HG02943 (cell line): ENCODE data around the gene TUBB2B.

ENCODE experiments used
- ATAC-seq: cut with Tn5 transposase; IDR thresholded peaks from one replicate; pipeline ENCODE4 v1.9.1; 2021; ENCODE audit warnings: mild to moderate bottlenecking, low read depth, moderate library complexity; ENCODE audit not compliant: unreplicated experiment

Gene TUBB2B

DNA sequence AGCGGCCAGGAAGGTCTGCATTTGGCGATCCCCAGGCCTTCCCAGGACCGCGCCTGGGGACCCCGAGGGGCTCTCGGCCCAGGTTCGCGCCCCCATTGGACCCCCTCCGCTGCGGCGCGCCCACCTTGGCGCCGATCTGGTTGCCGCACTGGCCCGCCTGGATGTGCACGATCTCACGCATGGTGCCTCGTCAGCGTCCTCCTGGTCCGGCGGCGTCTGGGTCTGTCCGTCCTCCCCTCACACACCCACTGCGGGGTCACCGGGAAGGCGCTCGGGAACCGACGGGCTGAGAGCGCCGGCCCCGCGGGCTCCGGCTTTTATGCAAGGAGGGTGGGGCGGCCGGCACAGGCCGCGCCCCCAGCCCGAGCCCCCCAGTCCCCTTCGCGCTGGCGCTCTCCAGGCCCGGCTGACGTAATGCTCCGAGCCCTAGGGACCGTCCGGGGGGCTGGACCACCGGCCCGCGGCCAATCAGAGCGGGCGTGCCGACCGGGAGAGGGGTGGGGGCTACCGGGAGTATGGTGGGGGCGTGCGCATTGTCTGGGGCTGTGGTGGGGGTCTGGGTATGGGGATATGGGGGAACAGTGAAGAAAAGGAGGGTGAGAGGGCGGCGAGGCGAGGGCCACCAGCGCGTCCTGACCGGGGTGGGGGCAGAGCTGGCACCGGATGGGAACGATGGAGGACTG, at the start of gene TUBB2B:
TUBB2B (minus strand) TSS at position 291 of the 683 bp plus-strand sequence; CDS start at position 181, 110 bp downstream.
- ATAC-seq: no peak

DNA sequence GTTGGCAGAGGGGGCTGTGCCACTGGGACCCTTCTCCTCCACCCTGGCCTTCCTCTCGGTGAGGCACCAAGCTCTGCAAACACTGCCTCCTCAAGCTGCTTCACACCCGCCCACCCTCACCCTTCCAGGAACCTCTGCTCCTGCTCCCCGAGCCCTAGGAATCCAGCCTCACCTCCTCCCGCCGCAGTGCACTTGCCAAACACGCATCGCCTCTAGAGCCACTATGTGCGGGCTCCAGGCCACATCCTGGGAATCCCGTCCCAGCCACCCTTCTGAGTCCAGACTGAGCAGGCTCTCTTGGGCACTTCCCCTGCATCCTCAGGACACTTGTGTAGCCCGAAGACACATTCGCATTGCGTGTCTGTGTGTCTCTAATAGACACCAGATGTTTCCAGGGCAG, 49.8 kb upstream of the TUBB2B start:
- no peak for ATAC-seq

DNA sequence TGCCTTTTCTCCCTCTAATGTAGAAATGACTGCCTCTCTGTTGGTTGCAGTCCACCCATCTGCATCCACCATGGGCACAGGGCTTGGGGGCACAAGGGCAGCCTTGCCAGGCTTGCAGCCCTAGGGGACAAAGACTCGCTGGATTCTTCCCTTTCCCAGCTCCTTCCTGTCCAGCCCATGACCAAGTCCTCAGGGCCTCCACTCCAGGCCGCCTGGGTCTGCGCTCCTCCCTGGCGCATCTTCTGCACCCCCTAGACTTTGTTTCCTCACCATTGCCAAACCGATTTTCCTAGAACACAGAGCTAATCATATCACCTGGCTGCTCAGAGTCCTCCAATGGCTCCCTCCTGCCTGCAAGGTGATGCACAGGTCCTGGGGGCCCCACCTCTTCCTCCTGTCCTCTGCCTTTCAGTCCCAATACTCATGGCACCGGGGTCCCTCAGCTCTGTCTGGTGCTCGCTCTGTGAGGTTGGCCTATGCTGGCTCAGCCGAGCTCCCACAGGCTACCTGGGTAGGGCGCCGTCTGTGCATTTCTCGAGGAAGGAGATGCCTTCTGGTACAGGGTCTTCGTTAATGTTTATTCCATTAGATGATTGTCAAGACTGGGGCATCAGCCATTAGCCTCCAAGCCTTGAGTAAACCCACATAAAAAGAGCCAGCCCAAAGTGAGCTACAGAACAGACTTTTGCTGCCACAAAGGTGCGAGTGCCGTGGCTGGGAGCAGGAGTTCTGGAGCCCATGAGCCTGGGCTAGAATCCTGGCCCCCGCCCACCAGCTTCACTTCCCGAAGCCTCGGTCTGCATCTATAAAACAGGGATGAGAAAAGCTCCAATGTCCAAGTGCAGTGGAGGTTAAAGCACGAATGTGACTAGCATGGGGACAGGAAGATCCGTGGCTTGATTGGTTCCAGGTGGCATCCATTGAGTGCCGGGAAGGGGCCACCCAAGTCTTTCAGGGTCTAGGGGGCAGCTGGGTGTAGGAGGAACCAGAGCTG, 49.0 kb upstream of the TUBB2B start:
- ATAC-seq: no peak

DNA sequence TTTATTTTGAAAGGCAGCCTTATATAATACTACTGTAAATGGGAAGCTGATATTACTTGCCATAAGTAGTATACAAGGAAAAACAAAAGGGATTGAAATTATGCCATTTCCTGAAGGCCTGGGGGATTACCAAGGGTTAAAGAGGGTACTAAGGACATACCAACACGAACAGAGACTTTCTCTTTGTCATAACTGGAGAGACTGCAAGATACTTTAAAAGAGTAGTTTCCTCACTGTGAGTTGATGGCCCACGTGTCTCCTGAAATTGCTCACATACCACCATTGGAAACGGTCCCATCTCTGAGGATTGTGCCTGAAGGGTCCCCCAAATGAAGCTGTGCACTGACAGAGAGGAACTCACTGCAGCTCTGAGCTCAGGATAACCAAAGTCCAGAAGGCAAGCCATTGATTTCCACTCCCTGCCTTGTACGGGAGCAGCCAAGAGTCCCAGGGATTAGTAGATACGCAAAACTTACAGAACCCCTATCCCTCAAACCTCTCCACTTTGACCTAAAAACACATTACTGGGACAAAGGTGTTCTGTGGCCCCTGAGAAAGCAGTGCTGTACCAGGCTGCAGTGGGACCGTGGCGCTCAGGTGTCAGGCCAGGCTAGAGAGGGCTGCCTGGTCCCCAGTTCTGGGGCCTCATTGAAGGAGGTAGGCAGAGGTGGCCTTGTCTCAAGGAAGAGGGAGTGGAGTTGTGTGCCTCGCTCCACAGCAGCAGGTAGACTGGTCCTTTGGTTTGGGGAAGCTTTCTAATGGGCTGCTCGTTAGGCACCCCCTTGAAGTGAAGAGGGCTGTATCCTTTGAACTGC, 46.5 kb upstream of the TUBB2B start:
- ATAC-seq: no peak

DNA sequence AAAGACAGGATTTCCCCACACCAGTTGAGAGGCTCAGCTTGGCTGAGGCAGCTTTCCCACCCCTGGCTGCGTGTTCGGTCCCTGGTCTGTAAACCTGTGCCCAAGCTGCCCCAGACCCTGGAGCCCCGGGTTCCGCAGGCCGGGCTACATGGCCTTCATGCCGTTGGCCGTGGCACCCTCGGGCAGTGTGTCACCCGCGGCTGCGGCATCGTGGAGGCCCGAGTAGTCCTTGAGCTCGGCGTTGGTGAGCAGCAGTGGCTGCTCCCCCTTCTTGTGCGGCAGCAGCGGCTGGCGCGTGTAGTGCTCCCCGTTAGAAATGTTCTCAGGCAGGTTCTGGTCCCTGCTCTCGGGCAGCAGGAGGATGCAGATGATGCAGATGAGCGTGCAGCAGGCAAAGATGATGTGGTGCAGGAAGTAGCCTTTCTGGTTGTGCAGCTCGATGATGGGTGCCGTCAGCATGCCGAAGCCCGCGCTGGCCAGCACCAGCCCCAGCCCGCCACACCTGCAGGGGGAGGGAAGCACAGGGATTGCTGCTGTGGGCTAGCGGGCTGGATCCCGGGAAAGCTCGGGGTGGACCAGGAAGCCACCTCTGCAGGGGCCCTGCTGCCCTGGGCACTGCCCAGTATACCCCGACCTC, 45.6 kb upstream of the TUBB2B start:
- no peak for ATAC-seq

DNA sequence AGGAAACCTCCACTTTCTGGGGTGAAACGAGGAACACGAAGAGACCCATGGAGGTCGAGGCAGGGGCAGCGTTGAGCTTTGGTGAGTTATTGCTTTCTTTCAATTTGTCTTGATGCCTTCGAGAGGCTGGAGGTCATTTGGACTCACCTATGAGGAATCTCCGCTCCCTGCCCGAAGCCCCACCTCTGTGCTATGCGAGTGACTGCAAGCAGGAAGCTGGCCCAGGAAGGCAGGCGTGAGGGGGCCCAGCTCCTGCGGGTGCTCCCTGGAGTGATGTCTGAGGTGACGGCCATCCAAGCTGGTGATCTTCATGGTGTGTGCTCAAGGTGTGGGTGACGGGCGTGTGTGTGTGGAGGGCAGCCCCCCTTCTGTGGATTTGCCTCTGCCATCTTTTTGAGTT, 44.3 kb upstream of the TUBB2B start:
- ATAC-seq: no peak

DNA sequence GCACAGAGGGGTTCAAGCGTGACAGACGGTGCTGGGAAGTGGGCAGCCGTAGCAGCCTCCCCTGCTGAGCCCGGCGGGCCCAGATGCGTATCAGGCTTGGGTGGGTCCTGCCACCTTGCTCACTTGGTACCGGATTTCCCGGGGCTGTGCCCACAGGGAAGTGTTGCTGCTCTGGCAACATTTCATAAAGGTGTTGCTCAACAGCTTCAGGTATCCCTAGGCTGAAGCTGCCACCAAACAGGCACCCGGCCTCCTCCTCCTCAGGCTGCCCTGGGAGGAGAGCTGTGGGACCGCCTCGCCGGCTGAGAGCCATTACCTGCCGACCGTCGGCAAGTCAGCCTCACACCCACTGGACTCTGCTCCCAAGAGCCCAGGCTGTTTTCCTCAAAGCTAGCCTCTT, 42.8 kb upstream of the TUBB2B start:
- ATAC-seq: no peak

DNA sequence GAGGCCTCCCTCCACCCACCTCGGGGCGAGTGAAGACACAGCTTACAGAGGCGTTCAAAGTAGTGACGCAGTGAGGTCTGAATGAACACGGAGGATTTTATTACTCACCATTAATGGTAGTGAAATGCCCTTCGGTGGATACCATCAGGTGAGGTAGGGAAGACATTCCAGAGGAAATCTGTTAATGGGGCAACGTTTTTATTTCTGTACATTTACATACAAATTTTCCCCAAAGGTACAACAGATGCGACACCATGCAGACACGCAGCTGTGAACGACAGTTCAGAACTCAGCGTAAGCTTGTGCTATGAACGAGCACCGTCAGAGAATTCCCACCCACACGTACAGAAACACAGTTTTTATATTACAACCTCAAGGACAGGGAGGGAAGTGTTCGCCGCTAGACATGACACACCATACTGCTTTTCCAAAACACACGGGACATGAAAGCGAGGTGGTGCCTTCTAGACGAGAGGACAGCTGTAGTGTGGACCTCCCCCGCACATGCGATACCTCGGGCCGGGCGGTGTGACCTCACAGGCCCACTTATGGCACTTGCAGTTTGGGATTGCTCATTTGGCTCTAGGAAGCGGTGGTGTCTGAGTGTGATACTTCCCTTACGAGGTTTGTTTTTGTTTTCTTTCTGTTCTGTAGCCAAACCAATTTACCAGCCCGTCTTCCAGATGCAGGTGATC, 42.0 kb upstream of the TUBB2B start:
- no peak for ATAC-seq

DNA sequence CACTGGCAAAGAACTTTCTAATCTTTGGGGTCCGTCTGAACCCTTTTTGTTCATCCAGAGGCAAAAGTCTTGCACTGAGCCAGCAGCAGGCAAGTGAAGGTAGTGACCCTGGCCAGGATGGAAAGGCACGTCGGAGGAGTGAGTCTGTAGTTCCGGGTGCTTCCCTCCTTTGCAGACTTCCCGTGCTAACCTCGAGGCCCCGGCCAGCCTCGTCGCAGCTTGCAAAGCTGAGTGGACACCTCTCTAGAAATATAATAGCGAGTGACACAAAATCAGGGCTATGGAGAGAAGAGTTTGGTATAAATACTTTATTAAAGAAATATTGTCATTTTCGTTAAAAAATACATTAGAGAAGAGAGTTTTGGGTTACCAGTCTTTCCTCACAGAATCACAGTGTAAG, 41.2 kb upstream of the TUBB2B start:
- ATAC-seq: no peak

DNA sequence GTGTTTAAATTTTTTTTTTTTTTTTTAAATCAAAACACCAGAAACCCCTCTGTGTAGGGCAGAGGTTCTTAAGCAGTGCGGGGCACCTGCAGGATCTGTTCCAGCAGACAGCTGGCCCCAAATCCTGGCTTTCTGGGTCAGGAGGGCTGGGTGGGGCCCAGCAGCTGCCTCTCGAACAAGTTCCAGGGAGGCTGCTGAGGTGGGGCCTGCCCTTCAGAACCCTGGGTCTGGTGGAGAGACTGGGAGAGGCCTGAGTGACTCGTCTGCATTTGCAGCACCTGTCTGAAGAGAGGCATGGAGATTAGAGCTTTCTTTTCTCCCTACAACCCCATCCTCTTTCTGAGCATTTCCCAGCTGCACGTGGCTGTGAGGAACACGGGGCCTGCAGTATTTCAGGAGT, 39.7 kb upstream of the TUBB2B start:
- ATAC-seq: no peak

DNA sequence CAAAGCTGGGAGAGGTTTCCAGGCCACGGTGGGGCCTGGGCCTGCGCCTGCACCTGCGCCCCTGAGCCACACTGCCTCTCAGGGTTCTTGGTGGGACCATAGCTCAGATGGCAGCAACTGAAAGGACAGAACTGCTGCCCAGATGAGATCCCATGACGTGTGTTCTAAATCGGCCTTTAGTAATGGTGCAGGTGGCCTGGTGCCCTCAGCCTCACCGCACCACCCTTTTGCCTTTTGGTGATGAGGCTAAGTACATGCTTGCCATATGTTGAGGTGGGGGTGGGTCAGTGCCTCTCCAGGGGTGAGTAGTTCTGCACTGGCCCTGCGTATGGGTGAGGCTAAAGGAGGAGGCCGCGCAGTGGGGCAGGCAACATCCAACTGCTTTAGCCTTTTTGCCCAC, 38.7 kb upstream of the TUBB2B start:
- no peak for ATAC-seq

DNA sequence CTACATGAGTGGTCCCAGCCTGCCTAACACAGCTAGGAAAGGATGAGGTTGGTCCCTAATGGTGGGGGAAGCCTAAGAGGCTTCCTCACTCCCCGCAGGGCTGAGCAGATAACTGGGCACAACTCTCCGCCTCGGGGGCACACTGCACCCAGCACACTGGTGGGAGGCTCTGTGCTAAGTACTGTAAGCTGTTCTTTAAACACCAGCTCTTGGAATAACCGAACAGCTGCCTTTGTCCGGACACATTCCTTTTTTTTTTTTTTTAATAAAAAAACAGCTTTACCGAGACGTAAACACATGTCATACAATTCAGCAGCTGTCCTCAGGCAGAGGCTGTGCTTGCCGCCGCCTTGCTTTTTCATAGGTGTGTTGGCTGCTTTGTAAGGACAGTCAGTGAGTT, 38.2 kb upstream of the TUBB2B start:
- ATAC-seq: no peak

DNA sequence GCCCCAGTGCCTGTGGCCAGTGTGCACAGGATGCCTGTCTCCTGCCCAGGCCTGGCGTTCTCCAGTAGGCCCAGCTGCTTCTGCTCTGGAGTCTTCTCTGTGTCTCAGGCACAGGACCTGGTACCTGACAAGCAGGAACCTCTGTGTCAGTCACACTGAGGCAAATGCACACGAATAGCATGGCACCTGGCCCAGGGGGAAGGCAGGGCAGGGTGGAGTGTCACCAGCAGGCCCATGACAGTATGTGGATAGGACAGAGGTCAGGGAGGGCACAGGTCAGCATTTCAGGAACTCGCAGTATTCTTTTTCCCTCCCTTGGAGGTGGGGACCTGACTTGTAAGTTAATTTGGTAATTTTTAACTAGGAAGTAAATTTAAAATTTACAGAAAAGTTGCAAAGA, 36.9 kb upstream of the TUBB2B start:
- ATAC-seq: no peak

DNA sequence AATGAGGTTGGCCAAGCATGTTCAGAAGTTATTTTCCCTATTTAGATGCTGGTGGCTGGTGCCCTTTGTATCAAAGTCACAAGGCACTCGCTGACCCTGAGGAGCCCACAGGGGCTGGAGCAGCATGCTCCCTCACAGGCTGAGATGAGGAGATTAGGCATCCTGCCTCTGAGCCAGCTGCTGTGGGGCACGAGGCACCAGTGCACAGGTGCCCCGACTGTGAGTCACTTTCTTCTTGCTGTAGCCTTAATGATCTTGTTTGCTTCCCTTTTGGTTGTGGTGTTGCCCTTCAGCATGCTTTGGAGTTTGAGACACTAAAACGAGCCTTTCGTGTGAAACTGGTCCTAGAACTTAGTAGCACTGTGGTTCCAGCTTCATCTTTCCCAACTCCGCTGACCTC, 35.6 kb upstream of the TUBB2B start:
- ATAC-seq: no peak

DNA sequence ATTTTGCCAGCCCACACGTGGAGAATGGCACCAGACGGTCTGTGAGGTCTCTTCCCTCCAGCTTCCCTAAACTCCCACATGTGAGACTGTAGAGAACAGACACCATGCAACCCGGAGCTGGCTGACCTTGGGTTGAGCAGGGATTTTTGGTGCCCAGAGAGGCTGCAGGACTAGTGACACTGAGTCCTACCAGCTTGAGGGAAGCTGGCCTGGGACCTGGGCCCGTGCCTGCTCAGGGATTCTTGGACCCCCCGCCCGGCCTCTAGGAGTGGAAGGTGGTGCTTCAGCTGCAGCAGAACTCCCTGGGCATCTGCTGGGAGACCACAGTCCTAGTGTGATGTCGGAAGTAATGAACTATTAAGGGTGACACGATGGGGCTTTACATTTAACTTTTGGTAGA, 34.5 kb upstream of the TUBB2B start:
- ATAC-seq: no peak

DNA sequence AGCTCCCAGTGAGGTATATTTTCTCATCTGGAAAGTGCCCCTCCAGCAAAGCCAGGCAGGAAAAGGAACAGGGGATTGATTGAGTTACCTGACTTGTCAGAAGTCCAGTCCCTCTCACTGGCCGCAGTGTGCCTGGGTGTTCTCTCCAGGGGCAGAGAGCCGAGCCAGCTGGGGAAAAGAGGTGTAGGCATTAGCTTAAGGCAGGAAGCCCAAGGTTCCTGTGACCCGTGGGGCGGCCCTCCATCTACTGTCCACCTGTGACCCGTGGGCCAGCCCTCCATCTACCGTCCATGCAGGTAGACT, 34.0 kb upstream of the TUBB2B start:
- ATAC-seq: no peak

DNA sequence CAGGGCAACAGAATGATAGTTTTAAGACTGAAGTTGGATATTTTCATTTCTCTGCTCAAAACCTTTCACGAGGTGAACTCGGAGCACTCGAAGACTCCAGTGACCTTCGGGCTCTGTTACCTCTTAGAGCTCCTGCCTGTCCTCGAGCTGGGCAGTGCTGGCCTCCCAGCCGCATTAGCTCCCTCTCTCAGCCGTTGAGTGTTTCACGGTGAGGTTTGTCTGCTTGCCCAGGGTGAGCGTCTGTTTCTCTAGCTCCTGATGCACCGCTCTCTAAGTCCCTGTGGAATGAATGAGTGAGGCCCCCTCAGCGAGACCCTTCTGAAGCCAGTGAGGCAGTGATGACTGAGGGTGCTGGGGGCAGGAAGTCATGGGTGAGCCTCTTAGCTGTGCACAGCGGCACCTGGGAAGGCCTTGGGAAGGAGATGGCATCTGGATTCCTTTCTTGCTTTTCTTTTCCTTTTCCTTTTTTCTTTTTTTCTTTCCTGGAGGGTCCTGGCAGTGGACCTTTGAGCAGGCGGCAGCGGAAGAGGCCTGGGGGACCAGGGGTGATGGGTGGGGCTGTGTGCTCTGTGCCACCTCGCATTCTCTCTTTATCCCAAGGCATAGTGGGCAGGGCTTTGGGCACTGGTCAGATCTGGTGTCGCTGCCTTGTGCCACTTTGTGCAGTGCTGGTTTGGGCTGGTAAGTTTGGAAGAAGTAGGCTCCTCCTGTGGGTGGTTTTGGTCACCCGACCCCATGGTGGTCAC, 33.5 kb upstream of the TUBB2B start:
- no peak for ATAC-seq

DNA sequence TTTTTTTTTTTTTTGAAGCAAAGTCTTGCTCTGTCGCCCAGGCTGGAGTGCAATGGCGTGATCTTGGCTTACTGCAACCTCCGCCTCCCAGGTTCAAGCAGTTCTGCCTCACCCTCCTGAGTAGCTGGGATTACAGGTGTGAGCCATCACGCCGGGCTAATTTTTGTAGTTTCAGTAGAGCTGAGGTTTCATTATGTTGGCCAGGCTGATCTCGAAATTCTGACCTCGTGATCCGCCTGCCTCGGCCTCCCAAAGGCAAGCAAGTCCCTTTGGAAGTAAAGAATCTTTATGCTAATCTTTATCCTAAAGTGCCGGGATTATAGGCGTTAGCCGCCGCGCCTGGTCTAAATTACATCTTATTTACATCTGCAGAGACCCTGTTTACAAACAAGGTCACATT, 32.8 kb upstream of the TUBB2B start:
- ATAC-seq: no peak

DNA sequence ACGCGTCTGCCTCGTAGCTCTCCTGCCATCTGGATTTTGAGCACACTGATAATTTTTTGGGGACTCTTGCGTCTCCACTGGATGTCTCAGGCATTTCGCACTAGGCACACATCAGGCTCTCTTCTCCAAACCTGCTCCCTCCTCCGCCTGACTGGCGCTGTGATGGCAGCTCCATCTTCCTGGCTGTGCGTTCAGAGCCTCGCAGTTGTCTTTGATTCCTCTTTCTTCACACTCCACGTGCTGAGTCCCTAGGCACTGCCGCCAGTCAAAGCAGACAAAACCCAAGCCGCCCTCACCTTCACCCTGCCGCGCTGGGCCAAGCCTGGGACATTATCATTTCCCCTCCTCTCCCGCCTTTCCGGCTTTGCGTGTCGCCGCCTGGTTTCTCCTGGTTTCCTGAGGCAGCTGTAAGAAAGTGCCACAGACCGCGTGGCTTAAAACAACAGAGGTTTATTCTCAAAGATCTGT, 32.1 kb upstream of the TUBB2B start:
- peak; percentile 36 for ATAC-seq
